Skin epidermis (tissue), 12 donors: ENCODE data around the gene CCDC171.

ENCODE experiments used
- H3K27ac ChIP-seq, 21 experiments: fragments of 200-600 bp; sonication (generic) in 11 of 21; one replicate each; pipeline ENCODE4 v1.5.0; 2020; ENCODE audit warnings: mild to moderate bottlenecking in 3 of 21, inconsistent platforms in 2 of 21, moderate library complexity in 2 of 21
- H3K4me3 ChIP-seq, 7 experiments: fragments of 200-600 bp; sonication (generic) in 2 of 7; one replicate each; pipeline ENCODE4 v1.5.0; 2020; ENCODE audit warnings: inconsistent platforms in 2 of 7, mild to moderate bottlenecking in 2 of 7, moderate library complexity in 1 of 7

Gene CCDC171

DNA sequence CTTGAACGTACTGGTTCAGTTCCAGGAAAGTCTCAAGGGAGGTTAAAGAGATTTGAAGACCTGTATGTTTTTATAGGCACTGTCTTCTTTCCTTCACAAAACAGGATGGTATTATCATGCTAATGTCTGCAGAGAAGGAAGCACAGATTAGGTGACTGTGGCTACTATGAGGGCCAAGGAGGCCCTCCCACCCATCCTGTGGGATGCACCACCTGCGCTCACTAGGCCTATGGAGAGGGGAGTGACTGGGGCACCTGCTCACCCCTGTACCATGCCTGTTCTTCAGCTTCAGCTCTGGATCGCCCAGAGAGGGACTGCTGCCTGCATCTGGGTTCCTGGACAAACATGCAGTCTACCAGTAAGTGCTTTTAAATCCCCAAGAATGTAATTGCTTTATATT lies 469.4 kb downstream of the CCDC171 start:
- H3K27ac ChIP-seq: no peak overlapping the region
- H3K4me3 ChIP-seq: no peak overlapping the region

- Histone ChIP-seq H3K27ac (no peak overlapping the region), H3K4me3 (no peak overlapping the region)
Measured at GRCh38 chr9:16023446-16023845, 470.6 kb downstream of the CCDC171 start.
